Spleen (tissue), 7 donors: ENCODE measurements around the gene MAPK11.

ENCODE experiments used
- CTCF ChIP-seq, 11 experiments: fragments of 200-600 bp in 7 of 11; fragments of 450-650 bp in 4 of 11; sonication (generic) in 4 of 11; IDR thresholded peaks in 8 of 11; conservative IDR thresholded peaks in 3 of 11; 1 replicate in 7 of 11; 2 replicates in 4 of 11; pipeline versions ENCODE4 v1.4.0 to v1.8.0; 2016 to 2021; ENCODE audit warnings: antibody characterized with exemption in 11 of 11, inconsistent platforms in 4 of 11, mild to moderate bottlenecking in 1 of 11
- POLR2A ChIP-seq, 3 donors: fragments of 450-650 bp; IDR thresholded peaks; one replicate each; pipeline ENCODE4 v1.5.1; 2017; ENCODE audit warnings: antibody characterized with exemption in 3 of 3, mild to moderate bottlenecking in 1 of 3
- POLR2AphosphoS5 ChIP-seq, 3 donors: sonication (generic); formaldehyde crosslinking; IDR thresholded peaks; one replicate each; pipeline ENCODE4 v1.5.1; 2017; ENCODE audit warnings: antibody characterized with exemption in 3 of 3
- donor health status: DM: no; HTN: no; CAD: no; lungs with moderate emphysema.
- donor health status: DM: no; HTN: no; CAD: no.
- donor health status: DM: no; HTN: no; CAD: no.

- TF ChIP-seq CTCF (IDR thresholded peaks at IDR 0.05 in 8 of 11, conservative IDR thresholded peaks at IDR 0.05 in 3 of 11): no peak
- no peak for TF ChIP-seq POLR2A (IDR thresholded peaks at IDR 0.05)
- TF ChIP-seq POLR2AphosphoS5 (IDR thresholded peaks at IDR 0.05): no peak
Measured at GRCh38 chr22:50255607-50256006, 14.6 kb downstream of the MAPK11 start.
